ENCODE results near the gene SLC25A25. TPM values are rescaled to one million over a fixed set of nuclear protein-coding genes. Genes with fewer than 3 reads are reported as not detected.

Gene SLC25A25
- total and polyA plus RNA-seq, 10 of the 15 experiments (the other 5 are each of a cell fraction or from before 2014, with no cell fraction given), result 0.04 to 17.1 (median 12.4) TPM; not detected in 1

GRCh38 chr9:128142596-128142995 is 74.6 kb downstream of the SLC25A25 start:
- no peaks in the 10 kb centered on the region for H3K4me1 ChIP-seq (ENCODE audit: control insufficient read depth, insufficient read depth, low read length)
- no peaks in the 10 kb centered on the region for H3K36me3 ChIP-seq (ENCODE audit: control insufficient read depth in 2 of 2, insufficient read depth in 2 of 2, low read length in 1 of 2)
- DNase-seq (ENCODE audit: low read depth, low spot score) (no peak), ATAC-seq (no peak), FAIRE-seq (no peak)
- ChIA-PET SMC1A (ENCODE audit: uncharacterized antibody, unreplicated experiment) (interaction anchor here (1.0 kb wide), 1 partner anchor 25 kb away, joined by 3 read pairs; no protein-coding TSS in a partner anchor), RAD21 (ENCODE audit: unreplicated experiment) (no interaction called here), CTCF (interaction anchor here (0.8 to 1.5 kb wide), 4 partner anchors 14 to 25 kb away, joined by 3 to 5 read pairs (median 4); no protein-coding TSS in a partner anchor), POLR2A (interaction anchor here (0.7 to 1.2 kb wide), 2 partner anchors 18 to 27 kb away, joined by 6 to 9 read pairs; no protein-coding TSS in a partner anchor)
- in situ Hi-C loops (cut with MboI) (no loop called here), intact Hi-C loops (cut with micrococcal nuclease; ENCODE audit: unreplicated experiment) (no loop called here)
- no peaks in the 10 kb centered on the region for H4K20me1 ChIP-seq (ENCODE audit: control insufficient read depth, insufficient read depth)
- no peaks in the 10 kb centered on the region for H3K9me3 ChIP-seq (replicated peaks; ENCODE audit: control insufficient read depth, insufficient read depth, low read length)
- H3K4me2 ChIP-seq (ENCODE audit: control insufficient read depth, insufficient read depth), result no peak overlapping the region
- H3K27me3 ChIP-seq (replicated peaks in 1 of 2; ENCODE audit: control insufficient read depth in 2 of 2, insufficient read depth in 2 of 2, low read length in 1 of 2), result no peaks in the 10 kb centered on the region
- H2AFZ ChIP-seq (ENCODE audit: control insufficient read depth, low read depth, low read length), result no peak overlapping the region
- no peak overlapping the region for H3K4me3 ChIP-seq
- no peaks in the 10 kb centered on the region for H3K79me2 ChIP-seq (ENCODE audit: control insufficient read depth, insufficient read depth, low read length)
- BruUV-seq (replicated peaks), result no TSS peak
- 0% methylated on average over 2 of the region's 2 CpGs for WGBS (ENCODE audit: insufficient coverage, insufficient replicate concordance, low lambda C conversion rate, missing lambda C conversion rate)
- no peak overlapping the region for H3K27ac ChIP-seq (ENCODE audit: control insufficient read depth, insufficient read depth)
- H3K9ac ChIP-seq (ENCODE audit: control insufficient read depth, insufficient read depth, low read length), result no peak overlapping the region
- no peak for TF ChIP-seq NFXL1 (IDR thresholded peaks at IDR 0.05; ENCODE audit: borderline replicate concordance)
- TF ChIP-seq ZBTB4 (CRISPR knock-in tag; IDR thresholded peaks at IDR 0.05), result no peak
- no peak for TF ChIP-seq GABPA (IDR thresholded peaks at IDR 0.05; ENCODE audit: low read depth)
- no peak for TF ChIP-seq DPF2 (IDR thresholded peaks at IDR 0.05)
- TF ChIP-seq, protein P1, sequence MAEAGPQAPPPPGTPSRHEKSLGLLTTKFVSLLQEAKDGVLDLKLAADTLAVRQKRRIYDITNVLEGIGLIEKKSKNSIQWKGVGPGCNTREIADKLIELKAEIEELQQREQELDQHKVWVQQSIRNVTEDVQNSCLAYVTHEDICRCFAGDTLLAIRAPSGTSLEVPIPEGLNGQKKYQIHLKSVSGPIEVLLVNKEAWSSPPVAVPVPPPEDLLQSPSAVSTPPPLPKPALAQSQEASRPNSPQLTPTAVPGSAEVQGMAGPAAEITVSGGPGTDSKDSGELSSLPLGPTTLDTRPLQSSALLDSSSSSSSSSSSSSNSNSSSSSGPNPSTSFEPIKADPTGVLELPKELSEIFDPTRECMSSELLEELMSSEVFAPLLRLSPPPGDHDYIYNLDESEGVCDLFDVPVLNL (IDR thresholded peaks at IDR 0.05; ENCODE audit: low read depth, low read length), result no peak
- TF ChIP-seq SKIL (IDR thresholded peaks at IDR 0.05; ENCODE audit: low read depth, poor library complexity, severe bottlenecking), result no peak
- TF ChIP-seq YY1 (IDR thresholded peaks at IDR 0.05; ENCODE audit: low read depth, low read length), result no peak
- TF ChIP-seq, protein P2, sequence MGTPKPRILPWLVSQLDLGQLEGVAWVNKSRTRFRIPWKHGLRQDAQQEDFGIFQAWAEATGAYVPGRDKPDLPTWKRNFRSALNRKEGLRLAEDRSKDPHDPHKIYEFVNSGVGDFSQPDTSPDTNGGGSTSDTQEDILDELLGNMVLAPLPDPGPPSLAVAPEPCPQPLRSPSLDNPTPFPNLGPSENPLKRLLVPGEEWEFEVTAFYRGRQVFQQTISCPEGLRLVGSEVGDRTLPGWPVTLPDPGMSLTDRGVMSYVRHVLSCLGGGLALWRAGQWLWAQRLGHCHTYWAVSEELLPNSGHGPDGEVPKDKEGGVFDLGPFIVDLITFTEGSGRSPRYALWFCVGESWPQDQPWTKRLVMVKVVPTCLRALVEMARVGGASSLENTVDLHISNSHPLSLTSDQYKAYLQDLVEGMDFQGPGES (IDR thresholded peaks at IDR 0.05), result no peak
- TF ChIP-seq EED (IDR thresholded peaks at IDR 0.05; ENCODE audit: low read depth), result no peak
- TF ChIP-seq NR2C2 (IDR thresholded peaks at IDR 0.05; ENCODE audit: borderline replicate concordance, control insufficient read depth, insufficient read length, low read depth), result no peak
- TF ChIP-seq, protein P3, sequence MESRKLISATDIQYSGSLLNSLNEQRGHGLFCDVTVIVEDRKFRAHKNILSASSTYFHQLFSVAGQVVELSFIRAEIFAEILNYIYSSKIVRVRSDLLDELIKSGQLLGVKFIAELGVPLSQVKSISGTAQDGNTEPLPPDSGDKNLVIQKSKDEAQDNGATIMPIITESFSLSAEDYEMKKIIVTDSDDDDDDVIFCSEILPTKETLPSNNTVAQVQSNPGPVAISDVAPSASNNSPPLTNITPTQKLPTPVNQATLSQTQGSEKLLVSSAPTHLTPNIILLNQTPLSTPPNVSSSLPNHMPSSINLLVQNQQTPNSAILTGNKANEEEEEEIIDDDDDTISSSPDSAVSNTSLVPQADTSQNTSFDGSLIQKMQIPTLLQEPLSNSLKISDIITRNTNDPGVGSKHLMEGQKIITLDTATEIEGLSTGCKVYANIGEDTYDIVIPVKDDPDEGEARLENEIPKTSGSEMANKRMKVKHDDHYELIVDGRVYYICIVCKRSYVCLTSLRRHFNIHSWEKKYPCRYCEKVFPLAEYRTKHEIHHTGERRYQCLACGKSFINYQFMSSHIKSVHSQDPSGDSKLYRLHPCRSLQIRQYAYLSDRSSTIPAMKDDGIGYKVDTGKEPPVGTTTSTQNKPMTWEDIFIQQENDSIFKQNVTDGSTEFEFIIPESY (IDR thresholded peaks at IDR 0.05), result no peak
- TF ChIP-seq CBX5 (IDR thresholded peaks at IDR 0.05; ENCODE audit: low read depth), result no peak
- no peak for TF ChIP-seq FOXM1 (IDR thresholded peaks at IDR 0.05; ENCODE audit: low read depth, low read length)
- no peak for TF ChIP-seq TCF12 (IDR thresholded peaks at IDR 0.05; ENCODE audit: low read depth, low read length)
- no peak for TF ChIP-seq MEF2B (IDR thresholded peaks at IDR 0.05; ENCODE audit: partially characterized antibody, poor library complexity, severe bottlenecking)

All from GM12878 (cell line).